ENCODE results near the gene GASK1B. TPM values are rescaled to one million over a fixed set of nuclear protein-coding genes. Genes with fewer than 3 reads are reported as not detected.
A peak's percentile ranks its signal among the peaks of the same experiment; 100 is the strongest.

Gene GASK1B
- total RNA-seq, 2 donors from 2014 or later = 20.2 to 27.3 TPM

DNA sequence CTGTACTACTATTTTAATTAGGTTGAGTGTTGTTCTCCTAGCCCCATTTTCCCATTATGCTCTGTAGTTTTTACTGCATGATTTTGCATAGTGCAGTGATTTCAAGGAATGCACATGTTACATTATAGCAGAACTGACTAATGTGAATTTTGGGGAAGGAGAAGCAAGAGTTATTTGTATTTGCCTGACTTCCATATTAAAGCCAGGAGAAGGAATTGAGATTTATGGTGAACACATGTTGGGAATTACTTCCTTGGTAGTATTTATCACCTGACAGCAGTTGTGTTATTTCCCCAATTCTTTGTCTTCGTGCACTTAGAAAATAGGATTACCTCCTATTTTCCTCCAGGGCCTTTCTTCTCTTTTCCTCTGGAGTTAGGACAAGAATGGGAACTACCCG is 40.6 kb upstream of the GASK1B start:
- Histone ChIP-seq H3K9me3 (no peaks in the 10 kb centered on the region), H3K4me1 (replicated peaks) (no peaks in the 10 kb centered on the region), H3K27me3 (replicated peaks; ENCODE audit: insufficient read depth) (no peaks in the 10 kb centered on the region), H3K27ac (no peak overlapping the region), H3K4me3 (no peak overlapping the region), H3K36me3 (no peaks in the 10 kb centered on the region)
- DNase-seq (ENCODE audit: low spot score) = no peak
- WGBS = 93% methylated on average over 2 of the region's 2 CpGs
- TF ChIP-seq POLR2AphosphoS5 (IDR thresholded peaks at IDR 0.05) = no peak
- TF ChIP-seq POLR2A (IDR thresholded peaks at IDR 0.05) = no peak
- TF ChIP-seq, protein P1, sequence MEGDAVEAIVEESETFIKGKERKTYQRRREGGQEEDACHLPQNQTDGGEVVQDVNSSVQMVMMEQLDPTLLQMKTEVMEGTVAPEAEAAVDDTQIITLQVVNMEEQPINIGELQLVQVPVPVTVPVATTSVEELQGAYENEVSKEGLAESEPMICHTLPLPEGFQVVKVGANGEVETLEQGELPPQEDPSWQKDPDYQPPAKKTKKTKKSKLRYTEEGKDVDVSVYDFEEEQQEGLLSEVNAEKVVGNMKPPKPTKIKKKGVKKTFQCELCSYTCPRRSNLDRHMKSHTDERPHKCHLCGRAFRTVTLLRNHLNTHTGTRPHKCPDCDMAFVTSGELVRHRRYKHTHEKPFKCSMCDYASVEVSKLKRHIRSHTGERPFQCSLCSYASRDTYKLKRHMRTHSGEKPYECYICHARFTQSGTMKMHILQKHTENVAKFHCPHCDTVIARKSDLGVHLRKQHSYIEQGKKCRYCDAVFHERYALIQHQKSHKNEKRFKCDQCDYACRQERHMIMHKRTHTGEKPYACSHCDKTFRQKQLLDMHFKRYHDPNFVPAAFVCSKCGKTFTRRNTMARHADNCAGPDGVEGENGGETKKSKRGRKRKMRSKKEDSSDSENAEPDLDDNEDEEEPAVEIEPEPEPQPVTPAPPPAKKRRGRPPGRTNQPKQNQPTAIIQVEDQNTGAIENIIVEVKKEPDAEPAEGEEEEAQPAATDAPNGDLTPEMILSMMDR (IDR thresholded peaks at IDR 0.05) = no peak
- intact Hi-C loops (cut with DNase I) = no loop called here

DNA sequence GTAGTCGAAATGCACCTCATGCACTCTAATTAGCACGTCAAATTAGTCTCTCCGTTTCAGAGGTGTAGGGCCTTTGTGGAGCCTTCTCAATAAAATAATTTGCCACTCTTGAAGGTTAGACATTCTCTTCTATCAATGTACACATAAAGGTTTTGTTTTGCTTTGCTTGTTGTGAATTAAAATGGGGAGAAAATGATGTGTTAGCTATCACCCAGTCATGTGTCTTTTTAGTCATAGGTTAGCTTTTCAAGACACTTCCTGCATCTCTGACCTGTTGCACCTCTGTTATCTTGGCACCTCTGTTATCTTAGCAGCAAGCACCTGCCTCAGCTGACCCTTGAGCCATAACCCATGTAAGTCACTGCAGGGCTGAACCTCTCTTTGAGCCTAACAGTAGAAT is 38.4 kb upstream of the GASK1B start:
- Histone ChIP-seq H3K27me3 (replicated peaks; ENCODE audit: insufficient read depth) (no peaks in the 10 kb centered on the region), H3K27ac (peak overlapping the region; percentile 83 to 88), H3K4me3 (peak overlapping the region; percentile 29 to 32), H3K4me1 (replicated peaks) (no peaks in the 10 kb centered on the region), H3K9me3 (no peaks in the 10 kb centered on the region), H3K36me3 (no peaks in the 10 kb centered on the region)
- intact Hi-C loops (cut with DNase I) = no loop called here
- no peak for TF ChIP-seq POLR2AphosphoS5 (IDR thresholded peaks at IDR 0.05)
- no peak for TF ChIP-seq POLR2A (IDR thresholded peaks at IDR 0.05)
- TF ChIP-seq, protein P1 (IDR thresholded peaks at IDR 0.05) = no peak
- 22% methylated on average over 3 of the region's 3 CpGs for WGBS
- DNase-seq (ENCODE audit: low spot score) = no peak

DNA sequence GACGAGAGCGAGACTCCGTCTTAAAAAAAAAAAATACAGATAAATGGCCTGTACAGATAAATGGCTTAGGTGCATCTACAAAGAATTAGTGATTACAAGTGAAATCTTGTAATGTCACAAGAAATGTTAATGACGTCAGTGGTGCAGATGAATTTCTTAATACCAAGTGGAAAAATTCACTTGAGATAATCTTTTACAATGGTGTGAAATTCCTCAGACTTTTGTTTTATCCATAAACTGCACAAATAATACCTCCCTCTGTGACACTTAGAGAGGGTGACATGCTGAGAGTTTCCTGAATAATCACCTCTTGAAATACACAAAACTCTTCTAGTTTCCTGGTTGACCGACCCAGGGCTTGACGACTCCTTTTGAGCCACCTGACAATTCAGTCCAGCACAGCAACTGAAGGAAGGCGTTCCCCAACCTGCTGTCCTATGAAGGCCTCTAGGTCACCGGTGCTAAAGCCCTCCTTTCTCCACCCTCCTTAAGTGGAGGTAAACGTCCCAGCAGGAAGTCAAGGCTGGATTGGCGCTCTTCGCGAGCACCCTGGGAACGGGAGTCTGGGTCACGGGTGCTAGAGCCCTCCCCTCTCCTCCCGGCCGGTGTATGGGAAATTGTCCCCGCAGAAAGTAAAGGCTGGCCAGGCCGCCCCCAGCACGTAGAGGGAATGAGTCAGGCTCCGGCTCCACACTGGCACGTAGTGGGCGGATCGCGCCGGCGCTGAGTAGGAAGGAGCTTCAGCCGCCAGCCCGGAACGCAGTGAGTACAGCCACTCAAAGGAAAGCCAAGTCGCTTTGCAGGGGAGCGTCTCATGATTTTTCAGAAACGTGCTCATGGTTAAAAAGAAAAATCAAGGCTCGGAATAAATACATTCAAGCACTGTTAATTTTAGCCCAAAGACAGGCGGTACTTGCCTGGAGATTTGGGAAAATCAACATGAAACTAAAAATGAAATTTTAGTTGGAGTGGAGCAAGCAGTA is 37.3 kb upstream of the GASK1B start, which contains the start of gene TMEM144:
Gene TMEM144 (plus strand): TSS at position 662 of the 983 bp plus-strand sequence. CDS start 2,182 bp downstream, outside the sequence.
- intact Hi-C loops (cut with DNase I) = no loop called here
- WGBS = 12% methylated on average over 34 of the region's 34 CpGs
- Histone ChIP-seq H3K9me3 (no peaks in the 10 kb centered on the region), H3K4me1 (replicated peaks) (no peaks in the 10 kb centered on the region), H3K36me3 (no peaks in the 10 kb centered on the region), H3K27me3 (replicated peaks; ENCODE audit: insufficient read depth) (no peaks in the 10 kb centered on the region), H3K27ac (peak within 1 kb of the TSS; percentile 83 to 88), H3K4me3 (peak within 1 kb of the TSS; percentile 29 to 32)
- TF ChIP-seq POLR2AphosphoS5 (IDR thresholded peaks at IDR 0.05) (peak; percentile 80), POLR2A (IDR thresholded peaks at IDR 0.05) (peak; percentile 85)
- TF ChIP-seq, protein P1 (IDR thresholded peaks at IDR 0.05) = peak in 2 of 4 experiments; percentile 10 to 19
- peak; percentile 88 for DNase-seq (ENCODE audit: low spot score)

DNA sequence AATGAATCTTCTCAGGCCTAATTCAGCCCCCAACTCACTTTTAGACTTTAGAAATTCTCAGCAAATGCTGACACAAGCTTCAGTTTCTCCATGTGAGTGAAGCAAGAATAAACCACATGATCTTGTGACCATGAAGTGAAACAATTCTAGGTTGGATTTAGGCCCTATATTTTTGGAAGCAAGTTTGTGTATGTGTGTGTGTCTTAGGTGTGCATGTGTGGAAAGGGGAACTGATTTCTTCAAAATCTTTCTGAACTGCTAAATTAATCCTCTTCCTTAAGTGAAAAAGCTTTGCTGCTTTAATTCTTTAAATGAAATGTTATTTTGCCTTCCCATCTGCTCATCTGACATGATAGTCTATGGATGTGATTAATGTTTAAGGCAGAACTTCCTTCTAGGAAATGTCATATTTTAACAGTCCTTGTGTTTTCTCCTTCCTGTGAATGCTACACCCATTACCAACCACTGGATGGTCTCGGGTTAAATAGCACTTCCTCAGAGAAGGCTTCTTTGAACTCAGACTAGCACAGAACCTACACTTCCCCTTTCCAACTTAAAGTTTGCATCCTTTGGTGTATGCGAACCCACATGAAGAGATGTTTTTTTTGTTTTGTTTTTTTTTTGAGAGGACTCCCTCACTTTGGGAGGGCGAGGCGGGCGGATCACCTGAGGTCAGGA is 36.3 kb upstream of the GASK1B start:
- TF ChIP-seq, protein P1 (IDR thresholded peaks at IDR 0.05) = no peak
- TF ChIP-seq POLR2A (IDR thresholded peaks at IDR 0.05) (no peak), POLR2AphosphoS5 (IDR thresholded peaks at IDR 0.05) (no peak)
- peak overlapping the region in 1 of 2 donors; percentile 83 for H3K27ac ChIP-seq
- no peak for DNase-seq (ENCODE audit: low spot score)
- H3K4me1 ChIP-seq (replicated peaks) = no peaks in the 10 kb centered on the region
- H3K36me3 ChIP-seq = no peaks in the 10 kb centered on the region
- no peak overlapping the region for H3K4me3 ChIP-seq
- intact Hi-C loops (cut with DNase I) = no loop called here
- no peaks in the 10 kb centered on the region for H3K9me3 ChIP-seq
- no peaks in the 10 kb centered on the region for H3K27me3 ChIP-seq (replicated peaks; ENCODE audit: insufficient read depth)
- WGBS = 91% methylated on average over 5 of the region's 5 CpGs

Measured in prostate gland (tissue), 2 donors.